IPS DF 4.7 (cell line): Measurements from ENCODE around the gene ACBD6.
"Not testable (repeated sequence)": the region's sequence is repeated elsewhere in the genome, so short reads cannot be mapped to it uniquely, and the experiment has no call there.

Experiments
- DNase-seq: peaks from one replicate; pipeline ENCODE4 v3.0.0-alpha.2; 2013; ENCODE audit warnings: low spot score; ENCODE audit errors: extremely low read depth

ACBD6 gene

GRCh38 chr1:180421145-180421544, 81.2 kb downstream of the ACBD6 start:
- DNase-seq = not testable (repeated sequence)

GRCh38 chr1:180415985-180416633, 86.3 kb downstream of the ACBD6 start:
- no peak for DNase-seq

GRCh38 chr1:180415236-180415848, 87.0 kb downstream of the ACBD6 start:
- no peak for DNase-seq

- no peak for DNase-seq
Measured at GRCh38 chr1:180412583-180412982, 89.8 kb downstream of the ACBD6 start.

GRCh38 chr1:180408128-180408527, 94.2 kb downstream of the ACBD6 start:
- DNase-seq = not testable (repeated sequence)

GRCh38 chr1:180407051-180407450, 95.3 kb downstream of the ACBD6 start:
- DNase-seq = no peak

GRCh38 chr1:180402551-180402950, 99.8 kb downstream of the ACBD6 start:
- DNase-seq = no peak

GRCh38 chr1:180402001-180402400, 100.4 kb downstream of the ACBD6 start:
- no peak for DNase-seq

GRCh38 chr1:180397175-180397574, 105.2 kb downstream of the ACBD6 start:
- no peak for DNase-seq

- DNase-seq = no peak
Measured at GRCh38 chr1:180392427-180393145, 109.8 kb downstream of the ACBD6 start.

- no peak for DNase-seq
Measured at GRCh38 chr1:180392020-180392419, 110.4 kb downstream of the ACBD6 start.

- DNase-seq = no peak
Measured at GRCh38 chr1:180387413-180387812, 115.0 kb downstream of the ACBD6 start.

GRCh38 chr1:180386745-180387367, 115.5 kb downstream of the ACBD6 start:
- no peak for DNase-seq

GRCh38 chr1:180385144-180385543, 117.2 kb downstream of the ACBD6 start:
- no peak for DNase-seq

GRCh38 chr1:180384286-180385005, 117.9 kb downstream of the ACBD6 start:
- no peak for DNase-seq

GRCh38 chr1:180382326-180383115, 119.9 kb downstream of the ACBD6 start:
- no peak for DNase-seq

GRCh38 chr1:180381184-180381580, 121.2 kb downstream of the ACBD6 start:
- DNase-seq = no peak

GRCh38 chr1:180380259-180381183, 121.9 kb downstream of the ACBD6 start:
- DNase-seq = no peak

GRCh38 chr1:180376800-180377199, 125.6 kb downstream of the ACBD6 start:
- DNase-seq = no peak

GRCh38 chr1:180376253-180376652, 126.1 kb downstream of the ACBD6 start:
- no peak for DNase-seq
